DMS153 treated with DMSO at 0.1 percent for 48 hours (cell line): Measurements from ENCODE around the gene SLC24A4.

Experiments used
- DNase-seq: peaks from one replicate; lab custom pipeline; 2025; ENCODE audit not compliant: unreplicated experiment; lab: John Stamatoyannopoulos, UW

The SLC24A4 gene, protein sequence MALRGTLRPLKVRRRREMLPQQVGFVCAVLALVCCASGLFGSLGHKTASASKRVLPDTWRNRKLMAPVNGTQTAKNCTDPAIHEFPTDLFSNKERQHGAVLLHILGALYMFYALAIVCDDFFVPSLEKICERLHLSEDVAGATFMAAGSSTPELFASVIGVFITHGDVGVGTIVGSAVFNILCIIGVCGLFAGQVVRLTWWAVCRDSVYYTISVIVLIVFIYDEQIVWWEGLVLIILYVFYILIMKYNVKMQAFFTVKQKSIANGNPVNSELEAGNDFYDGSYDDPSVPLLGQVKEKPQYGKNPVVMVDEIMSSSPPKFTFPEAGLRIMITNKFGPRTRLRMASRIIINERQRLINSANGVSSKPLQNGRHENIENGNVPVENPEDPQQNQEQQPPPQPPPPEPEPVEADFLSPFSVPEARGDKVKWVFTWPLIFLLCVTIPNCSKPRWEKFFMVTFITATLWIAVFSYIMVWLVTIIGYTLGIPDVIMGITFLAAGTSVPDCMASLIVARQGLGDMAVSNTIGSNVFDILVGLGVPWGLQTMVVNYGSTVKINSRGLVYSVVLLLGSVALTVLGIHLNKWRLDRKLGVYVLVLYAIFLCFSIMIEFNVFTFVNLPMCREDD

DNA sequence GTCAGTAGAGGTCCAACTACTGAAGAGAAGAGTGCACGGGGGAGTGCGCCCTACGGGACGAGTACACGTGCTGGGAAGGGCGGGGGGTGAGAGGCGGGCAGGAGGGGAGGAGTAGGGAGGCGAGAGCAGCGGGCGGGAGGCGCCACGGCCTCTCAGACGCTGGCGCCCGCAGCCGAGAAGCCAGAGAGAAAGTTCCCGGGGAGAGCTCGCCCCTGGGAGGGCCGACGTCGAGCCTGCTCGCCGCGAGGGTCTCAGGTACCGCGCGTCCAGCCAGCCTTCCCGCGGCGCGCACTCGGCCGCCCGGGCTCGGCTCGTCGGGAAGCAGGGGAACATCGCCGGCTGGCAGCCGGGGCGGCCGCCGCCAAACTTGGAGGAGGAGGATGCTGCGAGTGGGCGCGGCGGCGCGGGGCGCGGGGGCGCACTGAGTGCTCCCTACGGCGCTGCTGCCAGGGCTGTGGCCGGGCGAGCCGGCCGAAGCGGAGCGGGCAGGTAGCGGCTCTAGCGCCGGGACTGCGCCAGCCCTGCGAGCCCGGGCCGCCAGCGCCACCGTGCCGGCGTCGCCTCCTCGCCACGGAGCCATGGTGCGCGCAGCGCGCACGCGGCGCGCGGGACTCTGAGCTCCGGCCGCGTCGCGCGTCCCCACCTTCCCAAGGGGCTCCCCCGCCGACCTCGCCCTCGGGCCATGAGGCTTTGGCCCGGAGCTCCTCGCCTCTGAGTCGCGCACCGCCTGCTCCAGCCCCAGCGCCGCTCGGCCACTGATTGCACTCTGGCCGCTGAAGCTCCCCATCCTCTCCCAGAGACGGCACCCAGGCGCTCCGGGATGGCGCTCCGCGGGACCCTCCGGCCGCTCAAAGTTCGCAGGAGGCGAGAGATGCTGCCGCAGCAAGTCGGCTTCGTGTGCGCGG lies at the start of gene SLC24A4:
Gene SLC24A4, plus strand, starts transcription at position 155 of the 905 bp plus-strand sequence. Its CDS starts 666 bp downstream, at position 821.
- no peak for DNase-seq

DNA sequence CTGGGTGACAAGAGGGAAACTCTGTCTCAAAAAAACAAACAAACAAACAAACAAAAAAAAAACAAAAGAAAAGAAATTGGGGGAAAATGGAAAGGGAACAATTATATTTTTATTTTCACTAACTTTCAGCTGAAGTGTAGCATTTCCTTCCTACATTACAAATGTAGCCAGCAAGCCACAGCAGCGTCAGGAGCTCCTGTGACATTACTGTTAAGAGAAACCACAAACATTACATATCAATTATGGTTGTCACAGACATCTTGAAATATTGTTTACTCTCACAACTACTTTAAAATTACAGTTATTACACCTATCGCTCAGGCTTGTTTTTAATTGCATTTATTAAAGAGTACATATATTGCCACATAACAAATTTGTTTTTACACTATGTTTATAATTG lies 49.8 kb upstream of the SLC24A4 start:
- no peak for DNase-seq

DNA sequence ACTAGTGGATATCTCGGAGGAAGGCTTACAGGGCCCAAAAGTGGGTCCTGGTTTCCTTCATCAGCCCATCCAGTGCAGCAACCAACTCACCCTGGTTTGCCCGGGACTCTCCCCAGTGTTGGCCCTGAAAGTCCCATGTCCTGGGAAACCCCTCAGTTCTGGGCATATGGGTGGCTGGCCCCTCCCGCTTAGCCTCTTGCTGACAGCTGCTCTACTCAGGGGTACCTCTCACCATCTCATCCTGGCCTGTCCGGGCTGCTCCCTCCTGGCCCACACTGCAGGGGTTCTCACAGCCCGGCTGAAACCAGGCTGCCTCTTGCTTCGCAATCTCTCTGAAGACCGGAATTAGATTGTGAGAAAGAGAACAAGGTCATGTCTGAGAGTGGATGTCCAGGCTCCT lies 48.9 kb upstream of the SLC24A4 start:
- DNase-seq, result no peak

DNA sequence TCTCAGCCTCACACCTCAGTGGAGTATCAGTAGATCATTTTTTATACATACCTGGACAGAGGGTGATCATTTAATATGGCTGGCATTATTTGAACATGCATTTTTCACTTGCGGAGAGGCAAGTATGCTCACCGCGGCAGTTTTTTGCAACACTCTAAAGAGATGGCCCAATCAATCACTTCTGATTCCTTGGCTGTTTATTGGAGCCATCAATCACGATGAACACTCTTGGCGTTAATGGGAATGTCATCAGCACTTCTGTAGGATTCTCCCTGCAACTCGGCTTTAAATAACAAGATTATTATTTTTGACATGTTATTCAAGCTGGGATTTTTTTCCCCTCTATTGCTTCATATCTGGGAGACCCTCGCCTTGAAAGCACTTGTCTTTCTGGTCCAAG lies 46.9 kb upstream of the SLC24A4 start:
- no peak for DNase-seq

DNA sequence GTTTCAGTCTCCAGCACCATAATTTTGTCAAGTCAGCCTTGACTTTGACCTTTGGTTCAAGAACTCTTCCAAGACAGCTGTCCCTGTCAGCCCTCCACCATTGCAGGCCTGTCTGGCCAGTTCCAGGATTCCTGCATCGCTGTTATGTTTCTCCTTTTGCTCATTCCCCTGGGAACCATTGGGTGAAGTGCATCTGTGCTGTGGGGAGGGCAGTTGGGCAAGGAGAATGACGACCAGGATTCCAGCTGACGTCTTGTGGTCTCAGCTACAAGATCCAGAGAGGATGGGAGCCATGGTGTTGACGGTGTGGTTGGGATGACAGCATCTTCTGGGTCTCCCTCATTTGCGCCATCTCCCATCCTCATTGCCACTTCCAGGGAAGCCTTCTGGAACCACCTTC lies 45.9 kb upstream of the SLC24A4 start:
- no peak for DNase-seq

DNA sequence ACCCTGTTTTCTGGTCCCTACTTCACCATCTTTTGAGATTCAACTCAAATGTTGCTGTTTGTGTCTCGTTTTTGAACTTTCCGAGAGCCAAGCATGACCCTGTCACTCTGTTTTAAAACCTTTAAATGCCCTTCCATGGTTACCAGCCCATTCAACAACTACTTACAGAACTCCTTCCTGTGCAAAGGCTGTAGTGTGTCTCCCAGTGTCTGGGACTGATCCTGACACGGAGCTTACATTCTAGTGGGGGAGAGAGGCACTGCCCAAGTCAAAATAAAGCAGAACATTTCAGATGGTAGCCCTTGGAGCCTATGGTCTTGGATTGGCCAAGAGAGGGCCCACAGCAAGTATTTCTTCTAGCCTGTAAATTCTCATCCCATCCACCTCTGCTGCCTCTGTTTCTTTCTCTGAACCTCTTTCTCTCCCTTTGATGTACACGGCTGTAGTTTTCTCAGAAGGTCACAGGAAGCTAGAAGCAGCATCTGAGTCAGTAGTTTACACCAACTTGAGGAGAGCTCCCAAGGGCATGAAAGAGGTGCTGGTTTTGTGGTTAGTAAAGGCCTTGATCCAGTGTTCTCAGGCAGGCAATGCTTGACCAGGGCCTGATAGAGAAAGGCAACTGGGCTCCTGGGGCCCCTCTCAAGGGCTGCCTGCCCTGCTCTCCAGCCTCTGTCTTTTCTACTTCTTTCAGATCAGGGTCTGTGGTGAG lies 42.3 kb upstream of the SLC24A4 start:
- no peak for DNase-seq

DNA sequence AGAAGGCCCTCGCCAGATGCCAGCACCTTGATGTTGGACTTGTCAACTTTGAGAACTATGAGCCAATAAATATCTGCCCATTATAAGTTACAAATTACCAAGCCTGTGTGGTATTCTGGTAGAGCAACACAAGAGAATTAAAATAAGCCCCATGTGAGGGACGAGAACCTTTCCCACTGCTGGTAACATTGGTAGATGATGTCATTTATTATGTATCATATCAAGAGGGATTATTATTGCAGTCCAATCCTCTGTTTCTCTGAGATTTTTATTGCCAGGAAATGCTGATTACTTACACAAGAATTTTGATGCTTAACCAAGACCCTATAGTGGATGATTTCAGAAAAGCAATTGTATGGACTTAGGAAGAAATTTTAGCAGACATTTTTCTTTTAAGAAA lies 40.3 kb upstream of the SLC24A4 start:
- DNase-seq, result no peak

DNA sequence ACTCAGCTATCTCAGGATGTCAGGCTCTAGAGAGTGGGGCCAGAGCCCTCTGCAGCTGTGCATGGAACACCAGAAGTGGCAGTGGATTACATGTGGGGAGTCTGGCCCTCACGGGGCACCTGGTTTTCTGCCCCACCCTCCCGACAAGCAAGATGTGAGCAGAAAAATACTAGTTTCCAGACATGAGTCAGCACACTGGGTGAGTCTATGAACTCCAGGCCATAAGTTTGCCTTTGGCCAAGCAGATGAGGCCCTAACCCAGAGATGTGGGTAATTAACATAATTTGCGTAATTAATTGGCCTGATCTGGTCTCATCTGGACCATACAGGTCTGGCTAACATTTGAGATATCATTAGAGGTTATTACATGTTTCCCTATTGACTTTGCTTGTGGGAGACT lies 37.7 kb upstream of the SLC24A4 start:
- no peak for DNase-seq

DNA sequence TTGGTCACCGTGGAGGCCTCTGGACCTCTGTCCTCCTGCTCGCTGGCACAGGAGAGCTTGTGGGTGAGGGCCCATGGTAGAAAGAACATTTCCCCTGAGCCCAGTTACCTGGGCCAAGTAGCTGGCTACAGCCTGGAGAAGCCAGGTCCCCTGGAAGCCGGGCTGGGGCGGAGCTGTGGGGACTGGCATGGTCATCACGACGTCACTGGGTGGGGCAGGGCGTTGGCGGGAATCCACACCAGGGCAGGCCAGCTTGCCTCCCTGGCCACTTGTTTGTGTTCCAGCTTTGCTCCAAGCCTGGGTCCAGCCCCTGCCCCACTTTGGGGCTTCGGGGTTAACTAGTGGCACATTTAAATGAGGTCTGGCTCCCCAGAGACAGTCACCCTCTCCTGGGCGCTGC lies 35.0 kb upstream of the SLC24A4 start:
- DNase-seq, result no peak

DNA sequence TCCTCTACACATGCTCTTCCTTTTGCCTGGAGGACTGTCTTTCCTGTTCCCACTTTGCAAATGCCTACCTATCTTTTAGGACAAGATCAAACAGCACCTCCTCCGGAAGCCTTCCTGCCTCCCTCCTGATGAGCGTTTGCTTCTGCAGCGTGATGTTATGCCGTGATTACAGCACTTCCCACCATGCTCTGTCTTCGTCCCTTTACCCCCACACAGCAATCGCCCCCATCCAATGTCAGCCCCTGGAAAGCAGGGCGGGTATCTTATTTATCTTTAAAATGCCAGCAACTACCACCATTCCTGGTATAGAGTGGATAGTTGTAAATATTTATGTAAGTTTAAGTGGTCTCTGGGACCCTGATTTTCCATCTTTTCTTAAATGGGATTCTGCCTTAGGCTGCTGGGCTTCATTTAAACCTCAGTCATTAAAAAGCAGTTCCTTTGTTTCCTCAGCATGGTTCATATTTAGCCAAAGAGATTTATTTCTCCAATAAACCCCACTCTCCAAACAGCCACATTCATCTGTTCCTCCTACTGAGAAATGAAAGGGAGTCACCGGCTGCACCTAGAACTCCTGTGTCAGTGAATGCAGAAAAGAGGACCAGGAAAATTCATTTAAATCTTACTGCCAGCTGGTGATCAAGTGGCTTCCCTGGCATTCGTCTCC lies 33.8 kb upstream of the SLC24A4 start:
- no peak for DNase-seq

DNA sequence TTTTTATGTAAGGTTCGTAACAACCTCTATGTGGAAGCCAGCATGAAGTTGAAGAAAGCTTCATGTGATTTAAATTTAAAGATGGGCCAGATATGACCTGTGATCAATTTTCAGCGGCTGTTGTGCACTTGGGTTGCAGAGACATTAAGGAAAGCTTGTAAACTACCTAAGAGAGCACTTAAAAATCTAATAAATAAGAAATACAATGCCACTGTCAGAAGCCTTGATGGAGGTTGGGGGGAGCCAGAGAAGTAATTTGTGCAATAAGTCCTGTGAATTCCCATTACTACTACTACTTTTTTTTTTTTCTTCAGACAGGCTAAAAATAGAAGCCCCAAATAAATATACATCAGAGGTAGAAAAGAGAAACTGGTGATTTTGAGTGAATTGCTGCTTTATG lies 30.3 kb upstream of the SLC24A4 start:
- DNase-seq, result no peak

DNA sequence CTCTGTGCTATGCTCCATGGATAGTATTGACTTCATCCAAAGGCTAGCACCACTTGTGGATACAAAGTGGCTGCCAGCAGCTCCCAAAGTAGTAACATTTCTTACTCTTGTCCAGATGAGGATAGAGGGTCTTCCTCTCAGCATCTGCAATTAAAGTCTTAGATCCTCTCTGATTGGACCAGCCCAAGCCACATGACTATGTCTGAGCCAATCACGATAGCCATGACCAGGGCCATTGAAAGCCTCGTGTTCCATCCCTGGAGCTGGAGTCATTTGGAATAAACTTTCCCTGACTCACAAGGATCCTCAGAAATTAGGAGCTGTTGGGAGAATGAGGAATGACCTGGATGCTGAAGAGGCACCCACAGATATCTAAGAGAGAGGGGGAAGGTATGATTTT lies 28.5 kb upstream of the SLC24A4 start:
- DNase-seq, result no peak

DNA sequence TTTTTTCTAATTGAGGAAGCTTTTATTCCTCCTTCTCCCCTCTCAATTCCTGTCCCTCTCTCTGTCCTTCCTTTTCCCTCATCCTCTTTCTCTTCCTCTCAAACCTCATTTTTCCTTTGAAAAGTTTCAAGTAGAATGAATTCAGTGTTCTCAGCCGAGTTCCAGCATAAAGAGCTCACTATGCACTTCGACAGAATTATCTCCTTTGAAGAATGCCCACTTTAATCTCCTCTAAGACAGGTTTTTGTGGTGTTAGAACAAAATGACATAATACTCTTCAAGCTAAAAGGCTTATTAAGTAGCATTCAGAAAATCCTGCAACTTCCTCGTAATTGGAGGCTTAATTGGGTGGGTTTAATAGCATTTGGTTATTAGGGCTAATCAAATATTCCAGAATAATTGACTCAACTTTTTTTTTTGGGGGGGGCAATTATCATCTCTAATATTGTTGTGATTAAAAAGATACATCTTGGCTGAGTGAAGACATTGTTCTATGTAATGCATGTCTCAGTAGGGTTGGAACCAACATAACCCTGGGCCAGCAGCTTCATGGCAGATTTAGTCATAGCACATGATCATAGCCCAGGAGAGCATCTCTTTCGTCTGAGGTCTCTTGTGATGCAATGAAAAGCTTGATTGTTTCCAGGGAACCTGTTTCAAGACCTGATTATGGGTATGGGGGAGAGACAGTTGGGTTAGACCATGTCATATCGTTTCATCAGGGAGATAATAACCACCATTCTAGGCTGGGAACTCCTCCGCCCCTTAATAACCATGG lies 25.0 kb upstream of the SLC24A4 start:
- no peak for DNase-seq

DNA sequence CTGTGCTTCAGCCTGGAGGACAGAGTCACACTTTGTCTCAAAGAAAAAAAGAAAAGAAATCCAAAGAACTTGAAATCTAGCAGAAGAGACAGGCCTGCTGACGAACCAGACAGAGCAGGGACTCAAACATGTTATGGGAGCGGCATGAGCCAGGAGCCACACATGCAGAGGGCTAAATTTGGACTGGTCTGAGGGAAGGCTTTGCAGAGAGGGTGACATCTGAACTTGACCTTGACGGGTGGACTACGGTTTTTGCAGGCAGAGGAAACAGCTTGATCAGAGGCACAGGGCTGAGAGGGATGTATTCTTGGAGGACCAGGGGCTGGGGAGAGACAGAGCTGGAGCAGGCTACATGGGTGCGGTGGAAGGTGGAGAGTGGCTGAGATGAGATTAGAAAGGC lies 20.5 kb upstream of the SLC24A4 start:
- DNase-seq, result no peak

DNA sequence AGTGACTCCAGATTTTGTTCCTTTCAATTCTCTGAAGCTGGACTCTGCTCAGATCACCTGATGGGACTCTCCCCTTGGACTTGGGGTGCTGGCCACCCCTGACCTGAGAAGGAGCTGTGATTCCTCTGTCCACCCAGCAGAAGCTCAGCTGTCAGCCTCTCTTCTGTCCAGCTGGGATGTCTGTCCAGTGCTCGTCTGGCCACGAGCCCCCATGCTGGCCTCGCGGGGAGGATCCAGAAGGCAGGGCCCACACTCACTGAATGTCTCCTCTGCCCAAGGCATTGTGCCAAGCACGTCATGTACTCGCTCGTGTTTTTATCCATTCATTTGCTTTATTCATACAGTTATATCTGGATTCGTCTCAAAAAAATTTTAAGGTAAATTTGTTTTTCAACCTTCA lies 14.2 kb upstream of the SLC24A4 start:
- DNase-seq, result no peak

DNA sequence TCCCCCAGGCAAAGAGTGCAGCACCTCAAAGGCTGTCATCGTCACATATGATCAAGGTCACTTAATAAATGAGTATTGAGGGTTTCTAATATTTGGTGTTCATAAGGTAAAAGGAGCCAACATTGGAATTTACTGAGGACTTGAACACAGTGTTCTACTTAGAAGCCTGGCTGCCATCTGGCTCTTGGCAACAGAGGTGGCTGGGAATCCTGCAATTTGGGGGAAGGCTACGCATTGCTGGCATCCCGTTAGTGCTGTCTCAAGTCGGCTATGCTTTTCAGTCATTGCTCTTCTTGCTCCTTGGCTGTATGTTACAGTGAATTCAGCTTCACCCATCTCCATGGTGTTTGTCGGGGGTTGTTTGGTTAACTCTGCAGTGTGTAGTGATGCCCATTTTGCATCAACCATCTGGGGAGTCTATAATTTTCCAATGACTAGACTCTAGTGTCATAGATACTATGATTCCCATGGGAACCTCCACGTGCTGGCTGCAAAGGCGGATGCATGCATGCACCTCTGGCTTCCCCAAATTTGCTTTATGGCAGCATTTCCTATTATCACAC lies 12.9 kb upstream of the SLC24A4 start:
- no peak for DNase-seq

DNA sequence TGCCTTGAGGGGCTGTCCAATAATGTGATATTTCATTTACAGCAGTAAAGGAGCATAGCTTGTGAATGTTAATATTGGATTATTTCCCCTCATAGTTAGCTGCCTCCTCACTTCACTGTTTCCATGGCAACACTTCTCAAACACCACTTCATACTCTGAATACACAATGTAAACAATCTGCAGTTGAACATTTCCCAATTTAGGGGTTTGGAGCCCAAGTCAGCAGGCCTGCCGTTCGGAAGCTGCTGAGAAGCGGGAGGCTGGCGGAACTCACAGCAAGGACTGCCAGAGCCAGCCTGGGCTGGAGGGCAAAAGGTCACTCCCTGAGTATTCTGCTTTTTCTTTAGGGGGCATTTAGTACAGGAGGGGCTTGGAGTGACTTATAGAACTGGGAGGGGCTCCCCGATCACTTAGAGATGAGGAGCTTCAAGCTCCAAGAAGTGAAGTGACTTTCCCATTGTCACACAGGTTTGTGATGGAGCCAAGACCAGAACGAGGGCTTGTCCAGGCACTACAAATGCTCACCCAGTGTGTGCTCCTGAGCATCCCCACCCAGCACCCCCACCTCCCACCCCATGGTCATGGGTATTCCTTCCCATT lies 12.1 kb upstream of the SLC24A4 start:
- DNase-seq, result no peak

DNA sequence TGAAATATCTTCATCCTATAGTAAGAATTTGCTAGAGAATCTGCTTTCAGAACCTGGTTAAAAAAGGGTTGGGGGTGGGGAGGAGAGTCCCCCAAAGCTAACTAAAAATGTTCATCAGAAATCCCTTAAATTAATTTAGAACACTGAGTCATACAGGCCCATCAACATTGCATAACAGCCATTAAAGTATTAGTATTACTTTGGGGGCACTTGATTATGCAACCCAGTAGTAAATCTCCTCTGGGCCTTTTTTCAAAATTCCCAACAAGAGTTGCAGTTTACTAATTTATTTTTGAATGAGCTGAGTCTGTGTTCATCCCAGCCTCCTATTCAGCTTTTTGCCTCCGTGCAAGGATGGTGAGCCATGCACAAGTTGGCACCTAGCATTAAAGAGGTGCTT lies 8.8 kb upstream of the SLC24A4 start:
- no peak for DNase-seq
